Keratinocyte (primary cell): ENCODE data around the gene PRKCZ.

Source experiments
- EZH2 ChIP-seq: IDR thresholded peaks from one replicate; pipeline ENCODE4 v1.6.1; 2012; ENCODE audit warnings: inconsistent platforms, mild to moderate bottlenecking, low read length, moderate library complexity
- TF ChIP-seq, protein P1 (sequence below), 3 experiments: IDR thresholded peaks in 1 of 3; conservative IDR thresholded peaks in 1 of 3; optimal IDR thresholded peaks in 1 of 3; 2 replicates in 2 of 3; 3 replicates in 1 of 3; pipeline versions ENCODE3 to v1.5.1; 2011; ENCODE audit warnings: low read length in 3 of 3, mild to moderate bottlenecking in 3 of 3, moderate library complexity in 2 of 3, control low read depth in 1 of 3, inconsistent platforms in 1 of 3; ENCODE audit not compliant: insufficient read depth in 2 of 3; ENCODE audit errors: extremely low read depth in 1 of 3

DNA sequence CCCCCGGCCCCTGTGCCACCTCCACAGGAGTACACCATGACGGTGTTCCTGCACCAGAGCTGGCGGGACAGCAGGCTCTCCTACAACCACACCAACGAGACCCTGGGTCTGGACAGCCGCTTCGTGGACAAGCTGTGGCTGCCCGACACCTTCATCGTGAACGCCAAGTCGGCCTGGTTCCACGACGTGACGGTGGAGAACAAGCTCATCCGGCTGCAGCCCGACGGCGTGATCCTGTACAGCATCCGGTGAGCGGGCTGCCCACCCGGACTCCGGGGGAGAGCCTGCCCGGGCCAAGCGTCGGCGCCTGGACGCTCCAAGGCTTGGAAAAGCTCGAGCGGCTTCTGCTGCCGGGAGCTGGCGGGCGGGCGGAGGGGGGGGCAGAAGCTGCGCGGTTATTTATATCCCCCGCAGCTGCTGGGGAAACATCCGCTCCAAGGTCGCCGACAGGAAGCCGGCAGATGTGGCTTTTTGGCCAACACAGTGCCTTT lies 24.7 kb upstream of the PRKCZ start:
- TF ChIP-seq, protein P1, sequence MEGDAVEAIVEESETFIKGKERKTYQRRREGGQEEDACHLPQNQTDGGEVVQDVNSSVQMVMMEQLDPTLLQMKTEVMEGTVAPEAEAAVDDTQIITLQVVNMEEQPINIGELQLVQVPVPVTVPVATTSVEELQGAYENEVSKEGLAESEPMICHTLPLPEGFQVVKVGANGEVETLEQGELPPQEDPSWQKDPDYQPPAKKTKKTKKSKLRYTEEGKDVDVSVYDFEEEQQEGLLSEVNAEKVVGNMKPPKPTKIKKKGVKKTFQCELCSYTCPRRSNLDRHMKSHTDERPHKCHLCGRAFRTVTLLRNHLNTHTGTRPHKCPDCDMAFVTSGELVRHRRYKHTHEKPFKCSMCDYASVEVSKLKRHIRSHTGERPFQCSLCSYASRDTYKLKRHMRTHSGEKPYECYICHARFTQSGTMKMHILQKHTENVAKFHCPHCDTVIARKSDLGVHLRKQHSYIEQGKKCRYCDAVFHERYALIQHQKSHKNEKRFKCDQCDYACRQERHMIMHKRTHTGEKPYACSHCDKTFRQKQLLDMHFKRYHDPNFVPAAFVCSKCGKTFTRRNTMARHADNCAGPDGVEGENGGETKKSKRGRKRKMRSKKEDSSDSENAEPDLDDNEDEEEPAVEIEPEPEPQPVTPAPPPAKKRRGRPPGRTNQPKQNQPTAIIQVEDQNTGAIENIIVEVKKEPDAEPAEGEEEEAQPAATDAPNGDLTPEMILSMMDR (optimal IDR thresholded peaks at IDR 0.05 in 1 of 3, IDR thresholded peaks at IDR 0.05 in 1 of 3, conservative IDR thresholded peaks at IDR 0.05 in 1 of 3; ENCODE audit: extremely low read depth in 1 of 3, insufficient read depth in 2 of 3, low read length in 3 of 3), result no peak
- TF ChIP-seq EZH2, result no peak
